HCT116 (cell line): Measurements from ENCODE around the gene NEB. TPM values are rescaled to one million over a fixed set of nuclear protein-coding genes. Genes with fewer than 3 reads are reported as not detected.

Source experiments
- ATAC-seq: fragments of 200-7000 bp; cut with Tn5 transposase; 2 replicates; pipeline ENCODE4 v1.9.1; 2020; ENCODE audit warnings: mild to moderate bottlenecking, moderate library complexity
- BruUV-seq: library from RNA; stranded (reverse); fragments of 400-500 nt; replicated peaks from 2 replicates; lab custom pipeline; 2021; lab: Mats Ljungman, UMichigan
- CTCF ChIA-PET: fragments of 300-600 bp; sonication (Branson Sonifier 250); formaldehyde crosslinking; loops from one replicate; lab custom pipeline; 2021; ENCODE audit warnings: antibody characterized with exemption; lab: Charles Lee
- POLR2A ChIA-PET: fragments of 300-600, 350-600 bp; sonication (Branson Sonifier 250); formaldehyde crosslinking; loops from one replicate; lab custom pipeline; 2021; ENCODE audit warnings: antibody characterized with exemption; lab: Charles Lee
- RAD21 ChIA-PET, 2 experiments: fragments of 300-600 bp; sonication (Branson Sonifier 250); formaldehyde crosslinking; loops; one replicate each; lab custom pipeline; 2023; ENCODE audit warnings: low total read pairs in 2 of 2; ENCODE audit not compliant: uncharacterized antibody in 2 of 2, unreplicated experiment in 2 of 2, low non-redundant PET in 1 of 2; lab: Charles Lee
- DNase-seq: peaks from one replicate; pipeline ENCODE4 v3.0.0-alpha.2; 2010; ENCODE audit warnings: low read depth, low spot score
- H2AFZ ChIP-seq: fragments of 200-600 bp; shearing (Covaris generic), sonication (generic); 2 replicates; pipeline ENCODE4 v1.6.1; 2017; ENCODE audit warnings: low read depth, mixed run types, mixed read lengths, antibody characterized with exemption, low read length; ENCODE audit not compliant: poor library complexity, severe bottlenecking
- H3K27ac ChIP-seq: 2 replicates; pipeline ENCODE4 v1.5.1; 2012; ENCODE audit warnings: low read depth, low read length
- H3K27me3 ChIP-seq: fragments of 200-600 bp; sonication (generic); 2 replicates; pipeline ENCODE4 v1.6.1; 2016; ENCODE audit warnings: mixed run types, low read length, mixed read lengths; ENCODE audit not compliant: insufficient read depth
- H3K36me3 ChIP-seq, 2 experiments: fragments of 200-500 bp in 1 of 2; fragments of 200-600 bp in 1 of 2; sonication (Bioruptor generic) in 1 of 2; sonication (generic) in 1 of 2; 2 replicates each; pipeline versions ENCODE4 v1.5.1 to v1.6.1; 2014 to 2016; ENCODE audit warnings: low read length in 2 of 2, inconsistent platforms in 1 of 2, mixed read lengths in 1 of 2, mixed run types in 1 of 2; ENCODE audit not compliant: insufficient read depth in 2 of 2, control insufficient read depth in 1 of 2
- H3K4me1 ChIP-seq, 2 experiments: fragments of 200-600 bp in 1 of 2; sonication (generic) in 1 of 2; 2 replicates each; pipeline versions ENCODE4 v1.5.1 to v1.6.1; 2012 to 2017; ENCODE audit warnings: low read length in 2 of 2, inconsistent platforms in 1 of 2, mild to moderate bottlenecking in 1 of 2, mixed read lengths in 1 of 2, mixed run types in 1 of 2, moderate library complexity in 1 of 2; ENCODE audit not compliant: insufficient read depth in 2 of 2, control insufficient read depth in 1 of 2
- H3K4me2 ChIP-seq: fragments of 200-600 bp; sonication (generic); 2 replicates; pipeline ENCODE4 v1.6.1; 2017; ENCODE audit warnings: mixed run types, low read length, mixed read lengths
- H3K4me3 ChIP-seq, 2 experiments: fragments of 200-600 bp in 1 of 2; sonication (generic) in 1 of 2; replicated peaks in 1 of 2; 2 replicates each; pipeline ENCODE4 v1.5.1; 2011 to 2016; ENCODE audit warnings: low read length in 2 of 2, control low read depth in 1 of 2, low read depth in 1 of 2, mild to moderate bottlenecking in 1 of 2, mixed read lengths in 1 of 2, mixed run types in 1 of 2
- H3K79me2 ChIP-seq: fragments of 200-600 bp; sonication (generic); 2 replicates; pipeline ENCODE4 v1.6.1; 2017; ENCODE audit warnings: mild to moderate bottlenecking, mixed run types, low read length, moderate library complexity, mixed read lengths; ENCODE audit not compliant: insufficient read depth
- H3K9ac ChIP-seq: fragments of 200-600 bp; sonication (generic); 2 replicates; pipeline ENCODE4 v1.6.1; 2016; ENCODE audit warnings: low read length, mixed read lengths
- H3K9me2 ChIP-seq: fragments of 200-600 bp; sonication (generic), shearing (Covaris generic); 2 replicates; pipeline ENCODE4 v1.6.1; 2017; ENCODE audit warnings: mixed run types, mild to moderate bottlenecking, moderate library complexity; ENCODE audit not compliant: insufficient read depth
- H3K9me3 ChIP-seq, 2 experiments: fragments of 200-500 bp in 1 of 2; fragments of 200-600 bp in 1 of 2; sonication (Bioruptor generic) in 1 of 2; sonication (generic) in 1 of 2; 2 replicates each; pipeline ENCODE4 v1.6.1; 2014 to 2017; ENCODE audit warnings: low read length in 2 of 2, mixed read lengths in 2 of 2, inconsistent platforms in 1 of 2, low read depth in 1 of 2, mild to moderate bottlenecking in 1 of 2, mixed run types in 1 of 2, moderate library complexity in 1 of 2; ENCODE audit not compliant: control insufficient read depth in 1 of 2, insufficient read depth in 1 of 2
- H4K20me1 ChIP-seq: fragments of 200-600 bp; sonication (generic), shearing (Covaris generic); 2 replicates; pipeline ENCODE4 v1.6.1; 2017; ENCODE audit warnings: mixed run types, mild to moderate bottlenecking, moderate library complexity; ENCODE audit not compliant: insufficient read depth
- EZH2 ChIP-seq: fragments of 200-600 bp; sonication (generic); IDR thresholded peaks from 2 replicates; pipeline ENCODE4 v1.6.1; 2017; ENCODE audit warnings: antibody characterized with exemption, mixed run types
- EZH2phosphoT487 ChIP-seq: fragments of 200-600 bp; IDR thresholded peaks from 2 replicates; pipeline ENCODE4 v1.6.1; 2018; ENCODE audit warnings: antibody characterized with exemption, borderline replicate concordance
- JUND ChIP-seq: IDR thresholded peaks from 2 replicates; pipeline ENCODE4 v1.6.1; 2012
- REST ChIP-seq: IDR thresholded peaks from 2 replicates; pipeline ENCODE4 v1.6.1; 2012; ENCODE audit warnings: low read depth
- SIN3A ChIP-seq: IDR thresholded peaks from 2 replicates; pipeline ENCODE4 v1.6.1; 2012; ENCODE audit warnings: low read depth
- SRF ChIP-seq: IDR thresholded peaks from 2 replicates; pipeline ENCODE4 v1.6.1; 2012; ENCODE audit warnings: low read depth
- intact Hi-C: fragments of 100-400 bp; cut with micrococcal nuclease; formaldehyde crosslinking; loops from 2 replicates; pipeline ENCODE4 v1.10.0; 2022
- total RNA-seq: library from RNA; stranded (reverse); gene quantifications from one replicate; pipeline ENCODE4 v1.2.1, GENCODE V29; 2021; ENCODE audit not compliant: unreplicated experiment
- TF ChIP-seq, protein P1 (sequence below): IDR thresholded peaks from 2 replicates; pipeline ENCODE4 v1.6.1; 2012

NEB gene
- total RNA-seq, 1 experiment from 2014 or later = 0.34 TPM

GRCh38 chr2:151465771-151466170 lies 268.5 kb downstream of the NEB start:
- H3K36me3 ChIP-seq = peaks cover 72% of the 10 kb centered on the region in 2 experiments
- CTCF ChIA-PET = no interaction called here

More at GRCh38 chr2:151465771-151466170, 268.5 kb downstream of the NEB start:
- Histone ChIP-seq H3K4me3 (no peak overlapping the region), H4K20me1 (no peaks in the 10 kb centered on the region), H3K79me2 (peaks cover 46% of the 10 kb centered on the region), H3K4me2 (no peak overlapping the region), H3K9me2 (no peaks in the 10 kb centered on the region), H3K27me3 (no peaks in the 10 kb centered on the region), H3K9ac (no peak overlapping the region), H2AFZ (no peak overlapping the region), H3K9me3 (no peaks in the 10 kb centered on the region), H3K27ac (no peak overlapping the region), H3K4me1 (no peaks in the 10 kb centered on the region)
- ATAC-seq (no peak), DNase-seq (no peak)
- TF ChIP-seq REST (no peak), EZH2phosphoT487 (no peak), SRF (no peak), SIN3A (no peak), JUND (no peak), EZH2 (no peak)
- TF ChIP-seq, protein P1, sequence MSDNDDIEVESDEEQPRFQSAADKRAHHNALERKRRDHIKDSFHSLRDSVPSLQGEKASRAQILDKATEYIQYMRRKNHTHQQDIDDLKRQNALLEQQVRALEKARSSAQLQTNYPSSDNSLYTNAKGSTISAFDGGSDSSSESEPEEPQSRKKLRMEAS = no peak
- BruUV-seq = no TSS peak
- intact Hi-C loops = no loop called here
- RAD21 ChIA-PET = no interaction called here
- POLR2A ChIA-PET = no interaction called here
